Activated T-helper 9 cell treated with anti-CD3 and anti-CD28 coated beads, Interleukin-2, amount 50 U/mL, for 16 hours (primary cell): ENCODE measurements around the gene CNOT6L.
A peak's percentile ranks its signal among the peaks of the same experiment; 100 is the strongest.
"Not testable (repeated sequence)": the region's sequence is repeated elsewhere in the genome, so short reads cannot be mapped to it uniquely, and the experiment has no call there.

Source experiments
- DNase-seq: peaks from one replicate; pipeline ENCODE4 v3.0.0-alpha.2; 2020; ENCODE audit warnings: low read depth

The CNOT6L gene

DNA sequence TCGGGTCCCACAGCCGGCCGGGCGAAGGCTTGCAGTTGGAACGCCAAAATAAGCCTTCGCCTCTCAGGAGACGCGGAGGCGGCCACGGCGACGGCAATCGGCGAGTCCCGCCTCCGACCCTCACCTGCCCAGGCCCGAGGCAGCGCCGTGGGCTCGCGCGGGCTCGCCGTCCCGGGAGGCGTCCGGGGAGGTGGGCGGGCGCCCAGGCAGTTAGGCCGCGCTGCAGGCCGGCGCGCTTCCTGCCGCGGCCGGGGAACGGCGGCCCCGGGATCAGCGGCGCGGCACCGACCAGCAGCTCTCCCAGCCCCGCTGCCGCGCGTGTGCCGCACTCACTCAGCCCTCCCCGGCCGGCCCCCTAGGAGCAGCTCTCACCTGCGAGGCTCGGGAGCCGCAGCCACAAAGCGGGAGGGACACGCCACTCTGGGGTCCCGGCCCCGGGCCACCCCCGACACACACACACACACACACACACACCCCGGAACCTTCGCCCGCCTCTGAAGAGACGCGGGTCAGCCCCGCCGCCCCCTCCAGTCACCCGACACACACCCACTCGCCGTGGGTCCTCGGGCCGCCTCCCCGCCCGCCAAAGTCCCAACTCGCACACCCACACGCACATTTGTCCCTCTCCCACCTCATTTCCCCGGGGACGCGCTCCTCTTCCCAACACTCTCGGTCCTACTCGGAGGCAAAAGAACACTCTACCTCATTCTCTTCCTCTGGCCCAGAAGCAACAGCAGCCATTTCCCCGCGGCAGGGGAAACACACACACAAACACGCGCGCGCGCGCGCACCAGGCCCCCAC lies at the start of gene CNOT6L:
Gene CNOT6L, minus strand, starts transcription at position 767 of the 802 bp plus-strand sequence. Its CDS starts 60 bp downstream, at position 707.
- peak; percentile 80 for DNase-seq

DNA sequence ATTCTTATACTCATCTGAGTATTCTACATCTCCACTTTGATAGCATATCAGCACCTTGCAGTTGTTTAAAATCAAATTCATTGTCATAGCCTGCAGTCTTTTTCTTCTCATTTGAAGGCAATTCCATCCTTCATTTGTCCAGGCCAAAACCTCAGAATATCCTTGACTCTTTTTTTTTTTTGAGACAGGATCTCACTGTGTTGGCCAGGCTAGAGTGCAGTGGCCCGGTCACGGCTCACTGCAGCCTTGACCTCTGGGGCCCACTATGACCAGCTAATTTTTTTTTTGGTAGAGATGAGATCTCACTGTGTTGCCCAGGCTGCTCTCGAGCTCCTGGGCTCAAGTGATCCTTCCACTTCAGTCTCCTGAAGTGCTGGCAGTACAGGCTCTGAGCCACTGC lies 46.1 kb upstream of the CNOT6L start:
- no peak for DNase-seq

DNA sequence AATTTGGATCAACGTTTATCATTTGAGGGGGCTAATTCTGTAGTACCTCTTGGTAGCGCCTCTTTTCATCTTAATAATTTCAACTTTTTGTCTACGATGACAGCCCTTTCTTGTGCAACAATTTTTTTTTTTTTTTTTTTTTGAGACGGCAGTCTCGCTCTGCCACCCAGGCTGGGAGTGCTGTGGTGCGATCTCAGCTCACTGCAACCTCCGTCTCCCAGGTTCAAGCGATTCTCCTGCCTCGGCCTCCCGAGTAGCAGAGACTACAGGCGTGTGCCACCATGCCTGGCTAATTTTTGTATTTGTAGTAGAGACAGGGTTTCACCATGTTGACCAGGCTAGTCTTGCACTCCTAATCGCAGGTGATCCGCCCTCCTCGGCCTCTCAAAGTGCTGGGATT lies 44.2 kb upstream of the CNOT6L start:
- not testable (repeated sequence) for DNase-seq

DNA sequence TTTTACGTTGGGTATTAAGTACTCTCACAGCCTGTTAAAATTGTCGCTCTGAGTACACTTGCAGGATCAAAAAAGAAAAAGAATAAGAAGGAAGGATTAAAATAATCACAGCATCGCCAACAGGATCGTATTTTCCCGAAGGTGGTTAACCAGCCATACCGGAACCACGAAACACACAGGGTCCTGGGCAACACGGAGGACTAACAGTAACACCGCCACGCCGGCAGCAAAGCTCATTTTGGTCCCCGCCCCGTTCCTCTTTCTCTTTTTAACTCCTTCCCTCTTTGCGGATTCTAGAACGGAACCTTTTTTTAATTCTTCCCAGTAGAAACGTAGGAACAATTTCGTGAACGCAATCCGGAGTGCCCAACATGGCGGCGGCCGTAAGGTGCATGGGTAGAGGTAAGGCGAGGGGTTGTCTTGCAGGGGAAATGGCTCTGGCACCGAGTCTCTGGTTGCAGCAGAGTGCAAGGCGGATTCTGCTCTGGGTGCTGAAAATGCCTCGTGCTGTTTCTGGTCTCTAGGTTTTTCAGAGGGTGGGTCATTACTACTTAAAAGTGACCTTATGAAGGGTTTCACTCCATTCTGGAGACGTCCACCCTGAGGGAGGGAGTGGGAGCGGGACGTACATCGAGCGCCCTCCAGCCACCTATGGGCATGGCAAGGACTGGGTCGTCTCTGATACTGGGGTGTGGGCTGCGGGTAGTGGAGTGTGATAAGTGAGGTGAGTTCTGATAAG lies 43.5 kb upstream of the CNOT6L start, which contains the start of gene MRPL1:
Gene MRPL1, plus strand, starts transcription at position 353 of the 739 bp plus-strand sequence. Its CDS starts 19 bp downstream, at position 372.
- peak; percentile 81 for DNase-seq

DNA sequence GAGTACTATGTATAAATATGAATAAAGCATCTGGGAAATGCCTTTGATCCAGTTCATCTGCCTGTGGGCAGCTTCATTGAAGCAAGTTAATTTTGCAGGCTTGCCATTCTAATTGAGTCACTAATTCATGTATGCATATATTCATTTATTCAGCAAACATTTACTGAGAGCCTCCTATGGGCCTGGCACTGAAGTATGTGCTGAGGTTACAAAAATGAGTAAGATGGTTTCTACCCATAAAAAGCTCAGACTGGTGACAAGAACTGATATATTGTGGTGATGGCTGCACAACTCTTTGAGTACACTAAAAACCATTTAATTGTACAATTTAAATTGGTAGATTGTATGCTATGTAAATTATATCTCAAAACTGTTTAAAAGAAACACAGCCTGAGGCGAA lies 42.3 kb upstream of the CNOT6L start:
- no peak for DNase-seq

DNA sequence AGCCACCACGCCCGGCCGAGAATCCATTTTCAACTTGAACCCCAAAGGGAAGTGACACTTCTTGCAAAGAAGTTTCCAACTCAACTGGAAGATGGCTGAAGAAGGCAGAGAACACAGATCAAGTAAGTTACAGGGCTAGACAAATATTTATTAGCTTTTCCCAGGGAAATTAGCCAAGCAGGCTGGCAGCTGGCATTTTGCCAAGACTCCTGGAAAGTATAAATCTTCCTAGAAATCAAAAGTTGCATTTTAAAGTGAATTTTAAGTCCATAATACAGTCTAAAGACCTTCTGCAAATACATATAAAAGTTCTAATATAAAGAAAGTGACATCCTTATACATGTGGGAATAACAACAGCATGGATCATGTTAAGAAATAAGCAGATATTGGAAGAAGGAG lies 40.1 kb upstream of the CNOT6L start:
- DNase-seq = no peak

DNA sequence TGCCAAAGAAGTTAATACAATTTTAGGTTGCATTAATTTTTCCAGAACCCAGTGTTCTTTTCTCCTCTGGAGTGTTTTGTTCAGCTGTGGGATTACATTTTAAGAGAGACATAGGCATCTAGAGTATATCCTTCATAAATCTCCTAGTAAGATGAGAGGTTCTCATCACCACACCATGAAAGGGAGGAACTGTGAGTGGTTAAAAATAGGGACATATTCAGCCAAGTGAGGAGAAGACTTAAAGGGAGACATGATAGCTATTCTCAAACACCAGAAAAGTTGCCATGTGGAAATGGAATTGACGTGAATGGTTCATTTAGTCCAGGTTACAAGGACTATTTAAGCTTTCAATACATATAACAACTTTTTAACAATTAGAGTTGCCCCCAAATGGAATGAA lies 37.0 kb upstream of the CNOT6L start:
- DNase-seq = no peak

DNA sequence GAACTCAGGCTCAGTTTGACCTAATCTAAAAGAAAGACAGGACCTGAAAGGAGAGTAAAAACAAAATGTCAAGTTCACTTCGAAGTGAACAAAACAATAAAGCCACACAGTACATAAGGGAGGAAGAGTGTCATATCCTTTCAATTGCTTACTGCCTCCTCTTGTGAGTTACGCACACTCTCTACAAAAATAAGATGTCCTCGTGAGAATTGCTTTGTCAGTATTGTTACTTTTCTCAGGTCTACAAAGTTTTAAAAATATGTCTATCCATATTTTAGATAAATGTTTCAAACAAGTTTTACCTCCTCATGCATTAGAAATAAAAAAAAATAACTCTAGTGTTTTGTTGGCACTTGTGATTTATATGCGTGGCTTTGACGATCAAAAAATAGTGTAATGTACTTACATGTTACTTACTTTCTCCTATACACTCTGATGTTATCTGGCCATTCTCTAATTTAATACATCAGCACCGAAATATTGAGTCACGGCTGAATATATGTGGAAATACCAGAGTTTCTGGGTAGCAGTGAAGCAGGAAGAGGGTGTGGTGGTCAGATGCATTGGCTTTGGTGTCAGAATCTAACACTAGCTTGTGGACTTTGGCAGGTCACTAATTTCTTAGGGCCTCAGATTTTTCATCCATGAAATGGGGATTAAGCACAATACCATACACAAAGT lies 35.4 kb upstream of the CNOT6L start:
- DNase-seq = no peak

DNA sequence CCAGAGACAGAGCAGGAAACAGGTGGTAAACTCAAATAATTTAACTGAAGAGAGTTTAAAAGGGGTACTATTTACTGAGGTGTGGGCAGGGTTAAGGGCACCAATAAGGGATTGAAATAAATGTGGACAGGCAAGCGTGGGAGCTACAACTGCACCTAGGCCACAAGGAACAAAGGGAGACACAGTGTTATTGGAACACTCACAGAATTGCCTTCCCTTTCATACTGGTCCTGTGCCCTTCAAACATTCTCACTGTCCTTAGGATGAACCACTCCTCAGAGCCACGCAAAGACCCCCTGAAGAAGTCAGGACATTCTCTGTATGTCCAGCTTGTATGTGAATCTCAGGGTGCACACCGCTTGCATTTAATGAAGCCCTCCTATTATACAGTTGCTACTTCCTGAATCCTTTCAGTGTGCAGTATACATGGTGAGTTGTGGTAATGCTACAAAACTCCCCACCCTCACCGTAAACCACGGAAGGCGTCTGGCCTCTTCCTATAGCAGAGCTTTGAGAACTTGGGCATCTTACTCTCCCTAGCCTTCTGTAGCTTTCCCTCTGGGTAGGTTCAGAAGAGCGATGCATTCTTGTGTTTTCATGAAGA lies 33.8 kb upstream of the CNOT6L start:
- DNase-seq = peak; percentile 51

DNA sequence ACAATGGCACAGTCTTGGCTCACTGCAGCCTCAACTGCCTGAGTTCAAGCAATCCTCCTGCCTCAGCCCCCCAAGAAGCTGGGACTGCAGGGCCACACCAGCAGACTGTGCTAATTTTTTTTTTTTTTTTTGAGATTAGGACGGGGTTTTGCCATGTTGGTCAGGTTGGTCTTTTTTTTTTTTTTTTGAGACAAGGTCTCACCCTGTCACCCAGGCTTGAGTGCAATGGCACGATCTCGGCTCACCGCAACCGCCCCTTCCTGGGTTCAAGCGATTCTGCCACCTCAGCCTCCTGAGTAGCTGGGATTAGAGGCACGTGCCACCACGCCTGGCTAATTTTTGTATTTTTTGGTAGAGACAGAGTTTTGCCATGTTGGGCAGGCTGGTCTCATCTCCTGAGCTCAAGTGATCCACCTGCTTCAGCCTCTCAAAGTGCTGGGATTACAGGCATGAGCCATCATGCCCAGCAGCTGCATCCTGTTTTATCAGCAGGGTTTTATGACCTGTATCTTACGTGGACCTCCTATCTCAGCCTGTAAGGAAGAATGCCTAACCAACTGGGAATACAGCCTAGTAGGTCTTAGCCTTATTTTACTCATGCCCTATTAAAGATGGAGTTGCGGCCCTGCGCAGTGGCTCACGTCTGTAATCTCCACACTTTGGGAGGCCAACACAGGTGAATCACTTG lies 30.3 kb upstream of the CNOT6L start:
- no peak for DNase-seq

DNA sequence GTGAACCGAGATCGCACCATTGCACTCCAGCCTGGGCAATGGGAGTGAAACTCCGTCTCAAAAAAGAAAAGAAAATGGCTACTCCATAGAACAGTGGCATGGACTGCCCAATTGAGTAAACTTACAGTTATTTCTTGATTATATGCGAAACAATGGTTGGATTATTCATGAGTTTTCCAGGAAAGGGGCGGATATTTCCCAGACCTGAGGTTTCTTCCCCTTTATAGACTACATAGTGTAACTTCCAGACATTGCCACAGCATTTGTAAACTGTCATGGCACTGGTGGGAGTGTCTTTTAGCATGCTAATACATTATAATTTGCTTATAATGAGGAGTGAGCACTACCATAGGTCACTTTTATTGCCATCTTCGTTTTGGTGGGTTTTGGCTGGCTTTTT lies 29.3 kb upstream of the CNOT6L start:
- no peak for DNase-seq

DNA sequence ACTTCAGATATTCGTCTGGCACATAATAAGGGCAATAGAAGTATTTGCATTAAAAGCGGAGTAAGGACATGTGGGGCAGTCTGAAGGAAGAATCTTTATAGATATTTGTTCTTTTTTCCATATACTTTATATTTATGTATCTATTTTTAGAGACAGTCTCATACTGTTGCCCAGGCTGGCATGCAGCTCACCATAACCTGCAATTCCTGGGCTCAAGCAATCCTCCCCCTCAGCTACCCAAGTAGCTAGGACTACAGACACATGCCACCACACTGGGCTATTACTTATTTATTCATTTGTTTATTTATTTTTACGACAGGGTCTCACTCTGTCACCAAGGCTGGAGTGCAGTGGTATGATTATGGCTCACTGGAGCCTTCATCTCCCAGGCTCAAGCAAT lies 26.8 kb upstream of the CNOT6L start:
- no peak for DNase-seq

DNA sequence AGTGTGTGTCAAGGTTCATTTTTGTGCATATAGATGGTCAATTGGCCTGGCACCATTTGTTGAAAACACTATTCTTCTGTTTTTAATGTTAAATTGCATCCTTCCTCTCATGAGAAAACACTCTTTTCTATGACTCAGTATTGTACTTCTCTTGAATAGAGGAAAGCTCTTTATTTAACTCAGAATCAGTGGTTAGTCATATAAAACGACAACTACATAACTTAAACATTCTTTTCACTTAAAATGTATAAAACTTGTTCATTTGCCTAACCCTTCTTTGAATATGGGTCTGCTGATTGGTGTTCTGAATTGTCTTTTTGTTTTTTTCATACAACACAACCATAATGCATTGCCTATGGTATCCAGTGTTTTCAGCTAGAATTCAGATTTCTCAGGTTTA lies 26.2 kb upstream of the CNOT6L start:
- no peak for DNase-seq

DNA sequence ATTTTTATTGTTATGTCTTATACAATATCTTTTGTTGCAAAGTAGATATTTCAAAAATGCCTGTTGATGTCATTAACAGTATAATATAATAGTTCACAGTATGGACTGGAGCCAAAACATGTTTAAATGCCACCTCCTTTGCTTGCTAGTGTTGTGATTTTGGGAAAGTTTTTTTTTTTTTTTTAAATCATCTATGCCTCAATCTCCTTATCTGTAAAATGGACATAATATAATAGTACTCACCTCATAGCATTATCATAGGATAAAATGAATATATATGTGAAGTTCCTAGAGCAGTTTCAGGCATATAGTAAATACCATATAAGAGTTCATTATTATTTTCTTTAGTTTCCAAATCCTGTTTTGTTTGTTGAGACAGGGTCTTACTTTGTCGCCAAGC lies 25.2 kb upstream of the CNOT6L start:
- no peak for DNase-seq

DNA sequence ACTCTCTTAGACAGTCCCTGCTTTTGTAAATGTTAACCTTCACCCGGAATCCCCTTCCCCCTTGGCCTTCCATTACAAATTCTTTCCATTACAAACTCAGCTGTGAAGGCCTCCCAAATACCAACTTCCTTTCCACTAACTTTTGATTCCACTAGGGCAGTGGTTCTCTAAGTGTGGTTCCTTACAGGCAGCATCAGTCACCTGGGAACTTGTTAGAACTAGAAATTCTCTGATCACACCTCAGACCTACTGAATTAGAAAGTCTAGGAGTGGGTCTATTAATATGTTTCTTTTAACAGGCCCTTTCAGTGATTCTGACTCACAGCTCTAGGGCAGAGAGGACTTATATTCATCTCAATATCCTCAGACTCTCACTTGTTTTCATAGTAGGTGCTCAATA lies 24.5 kb upstream of the CNOT6L start:
- DNase-seq = no peak

DNA sequence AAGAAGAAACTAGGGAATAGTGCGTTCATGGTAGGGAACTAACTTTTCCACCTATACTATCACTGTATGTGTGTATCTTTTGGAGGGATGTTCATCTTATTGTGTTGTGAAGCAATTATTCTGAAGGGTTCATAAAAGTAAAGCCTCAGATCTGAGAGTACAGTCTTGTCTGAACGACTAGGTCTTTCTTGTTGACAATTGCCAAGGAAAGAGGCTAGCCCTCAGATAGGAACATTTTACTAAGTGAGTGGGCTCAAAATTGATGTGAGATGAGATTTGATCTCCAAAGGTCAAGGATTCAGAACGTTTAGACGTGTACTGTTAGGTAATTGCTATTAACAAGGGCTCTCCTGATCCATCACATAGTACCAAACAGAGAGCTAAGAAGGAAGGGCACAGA lies 15.2 kb upstream of the CNOT6L start:
- no peak for DNase-seq

DNA sequence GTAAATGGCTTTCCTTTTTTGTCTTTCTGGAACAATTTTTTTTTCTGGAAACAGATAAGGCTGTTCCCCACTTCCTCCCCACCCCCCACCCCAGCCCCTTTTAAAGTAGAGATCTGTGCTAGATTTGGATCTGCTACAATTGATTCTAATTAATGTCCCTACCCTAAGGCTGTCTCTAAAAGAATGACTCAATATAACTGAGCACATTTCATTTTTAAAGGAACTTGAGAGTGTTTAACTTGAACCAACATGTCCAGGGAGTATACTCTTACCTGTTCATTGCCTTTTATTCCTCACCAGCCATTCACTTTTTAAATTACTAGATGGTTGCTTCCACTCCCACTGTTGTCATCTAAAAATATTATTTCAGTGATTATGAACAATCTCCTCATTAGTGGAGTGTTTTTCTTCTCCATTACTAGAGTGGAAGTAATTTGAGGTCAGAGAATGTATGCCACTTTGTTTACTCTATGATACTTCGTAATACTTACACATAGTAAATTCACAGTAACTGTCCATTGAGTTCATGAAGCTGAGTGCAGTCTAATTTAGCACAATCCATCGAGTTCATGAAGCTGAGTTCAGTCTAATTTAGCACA lies 14.1 kb upstream of the CNOT6L start:
- no peak for DNase-seq

DNA sequence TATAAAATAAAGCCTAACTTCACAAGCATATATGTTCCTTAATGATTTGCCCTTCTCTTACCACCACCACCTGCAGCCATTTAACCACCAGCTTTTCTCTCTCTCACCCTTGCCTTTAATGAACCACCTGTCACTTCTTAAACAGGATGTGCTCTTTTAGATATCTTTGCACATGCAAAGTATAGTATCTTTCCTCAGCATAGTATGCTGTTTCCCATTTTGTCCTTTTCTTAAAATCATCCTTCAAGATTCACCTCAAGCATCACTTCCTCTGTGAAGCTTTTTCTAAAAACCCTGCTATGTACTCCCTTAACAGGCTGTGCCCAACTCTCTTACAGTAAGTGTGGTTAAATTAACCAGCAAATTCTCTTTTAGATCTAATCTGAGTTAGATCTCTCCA lies 8.2 kb upstream of the CNOT6L start:
- DNase-seq = no peak

DNA sequence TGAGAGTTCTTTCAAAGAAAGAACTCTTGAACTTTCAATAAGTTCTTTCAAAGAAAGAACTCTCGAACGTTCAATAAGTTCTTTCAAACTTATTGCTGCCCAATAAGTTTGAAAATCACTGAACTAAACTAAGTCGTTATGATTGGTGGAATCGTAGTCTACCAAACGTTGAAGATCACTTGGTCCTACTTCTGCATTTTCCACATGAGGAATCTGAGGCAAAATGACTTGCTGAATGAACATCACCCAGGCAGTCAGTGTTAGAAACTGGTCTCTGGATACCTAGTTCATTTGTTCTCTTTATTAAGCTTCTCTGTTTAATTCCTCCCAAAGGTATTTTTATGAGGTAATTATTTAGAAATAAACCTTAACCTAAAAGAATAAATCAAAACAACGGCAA lies 7.1 kb upstream of the CNOT6L start:
- DNase-seq = no peak

DNA sequence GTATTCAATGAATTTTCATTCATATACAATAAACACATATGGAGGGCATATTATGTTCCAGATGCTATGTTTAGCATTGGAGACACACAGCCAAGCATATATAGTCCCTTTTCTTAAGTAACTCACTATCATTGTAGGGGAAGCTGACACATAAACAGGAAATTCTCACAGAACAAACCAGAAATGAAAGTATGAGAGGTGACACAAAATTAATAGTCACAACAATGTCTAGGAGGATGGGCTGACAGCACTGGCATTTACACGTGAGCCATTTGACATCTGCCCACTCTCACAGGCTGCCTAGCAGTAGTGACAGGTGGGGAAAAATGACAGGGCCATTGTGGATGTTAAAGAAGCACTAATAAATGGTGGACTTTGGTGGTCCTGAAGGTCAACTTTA lies 2.6 kb upstream of the CNOT6L start:
- DNase-seq = peak; percentile 9
